Tibial artery (tissue), 4 donors: ENCODE measurements around the gene CTTNBP2.

Experiments
- DNase-seq, 2 donors: peaks; one replicate each; pipeline ENCODE4 v3.0.0-alpha.2; 2019
- H3K27ac ChIP-seq, 2 donors: fragments of 200-600 bp; sonication (generic) in 1 of 2; 1 replicate in 1 of 2; 2 replicates in 1 of 2; pipeline ENCODE4 v1.5.1; 2018 to 2019; ENCODE audit warnings: mild to moderate bottlenecking in 1 of 2
- H3K27me3 ChIP-seq, 2 donors: fragments of 200-600 bp; sonication (generic) in 1 of 2; one replicate each; pipeline versions ENCODE4 v1.5.1 to v1.6.0; 2016 to 2019
- H3K36me3 ChIP-seq, 3 donors: fragments of 200-600 bp; sonication (generic) in 2 of 3; one replicate each; pipeline ENCODE4 v1.5.1; 2016 to 2019; ENCODE audit warnings: mild to moderate bottlenecking in 2 of 3
- H3K4me1 ChIP-seq, 4 donors: fragments of 200-600 bp; sonication (generic) in 2 of 4; 1 replicate in 3 of 4; 2 replicates in 1 of 4; pipeline ENCODE4 v1.5.1; 2016 to 2019
- H3K4me3 ChIP-seq, 2 donors: fragments of 200-600 bp; sonication (generic) in 1 of 2; 1 replicate in 1 of 2; 2 replicates in 1 of 2; pipeline ENCODE4 v1.5.1; 2018 to 2019; ENCODE audit warnings: mild to moderate bottlenecking in 2 of 2
- H3K9me3 ChIP-seq, 3 donors: fragments of 200-600 bp; sonication (generic) in 1 of 3; one replicate each; pipeline ENCODE4 v1.5.1; 2016 to 2019
- intact Hi-C: fragments of 100-400 bp; cut with DNase I; formaldehyde crosslinking; loops from one replicate; pipeline ENCODE4 v1.15.0; 2023; ENCODE audit warnings: low total_unique reads
- TF ChIP-seq, protein P1 (sequence below), 2 experiments: fragments of 200-600 bp in 1 of 2; fragments of 450-650 bp in 1 of 2; IDR thresholded peaks; one replicate each; pipeline ENCODE4 v1.5.1; 2017 to 2019; ENCODE audit warnings: antibody characterized with exemption in 2 of 2, mild to moderate bottlenecking in 1 of 2, moderate library complexity in 1 of 2

CTTNBP2 gene

DNA sequence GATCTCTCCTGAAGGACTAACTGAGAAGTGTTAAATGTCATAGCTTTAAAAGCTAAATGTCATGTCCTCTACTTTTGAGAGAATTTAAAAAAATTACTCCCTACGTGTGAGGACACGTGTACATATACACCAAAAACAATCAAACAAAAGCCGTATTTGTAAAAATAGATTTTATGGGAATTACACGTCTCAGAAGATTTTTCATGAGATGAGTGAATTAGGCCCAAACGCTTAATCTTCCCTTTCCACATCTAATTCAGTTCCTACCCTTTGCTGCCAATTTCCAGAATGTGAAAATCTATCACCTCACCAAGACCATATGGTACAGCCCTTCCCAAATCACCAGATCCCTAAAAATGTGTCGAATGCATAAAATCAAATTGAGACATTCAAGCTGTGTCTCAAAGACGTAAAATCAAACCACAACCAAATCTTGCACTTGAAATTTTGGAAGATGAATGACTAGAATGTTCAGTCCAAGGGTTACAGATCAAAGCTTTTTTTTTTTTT lies 1.0 kb upstream of the CTTNBP2 start:
- DNase-seq, result no peak

GRCh38 chr7:117872561-117873309 lies 506 bp downstream of the CTTNBP2 start:
- H3K27ac ChIP-seq, result peak overlapping the region; percentile 73 to 80
- intact Hi-C loops, result loop anchor here (10.0 kb wide), 1 partner anchor 128 kb away; no protein-coding TSS in a partner anchor
- TF ChIP-seq, protein P1, sequence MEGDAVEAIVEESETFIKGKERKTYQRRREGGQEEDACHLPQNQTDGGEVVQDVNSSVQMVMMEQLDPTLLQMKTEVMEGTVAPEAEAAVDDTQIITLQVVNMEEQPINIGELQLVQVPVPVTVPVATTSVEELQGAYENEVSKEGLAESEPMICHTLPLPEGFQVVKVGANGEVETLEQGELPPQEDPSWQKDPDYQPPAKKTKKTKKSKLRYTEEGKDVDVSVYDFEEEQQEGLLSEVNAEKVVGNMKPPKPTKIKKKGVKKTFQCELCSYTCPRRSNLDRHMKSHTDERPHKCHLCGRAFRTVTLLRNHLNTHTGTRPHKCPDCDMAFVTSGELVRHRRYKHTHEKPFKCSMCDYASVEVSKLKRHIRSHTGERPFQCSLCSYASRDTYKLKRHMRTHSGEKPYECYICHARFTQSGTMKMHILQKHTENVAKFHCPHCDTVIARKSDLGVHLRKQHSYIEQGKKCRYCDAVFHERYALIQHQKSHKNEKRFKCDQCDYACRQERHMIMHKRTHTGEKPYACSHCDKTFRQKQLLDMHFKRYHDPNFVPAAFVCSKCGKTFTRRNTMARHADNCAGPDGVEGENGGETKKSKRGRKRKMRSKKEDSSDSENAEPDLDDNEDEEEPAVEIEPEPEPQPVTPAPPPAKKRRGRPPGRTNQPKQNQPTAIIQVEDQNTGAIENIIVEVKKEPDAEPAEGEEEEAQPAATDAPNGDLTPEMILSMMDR (IDR thresholded peaks at IDR 0.05), result no peak
- H3K4me1 ChIP-seq, result peaks cover 0 to 19% (median 2%) of the 10 kb centered on the region in 4 donors
- no peaks in the 10 kb centered on the region for H3K36me3 ChIP-seq
- peak overlapping the region; percentile 84 to 96 for H3K4me3 ChIP-seq
- no peaks in the 10 kb centered on the region for H3K9me3 ChIP-seq
- DNase-seq, result peak; percentile 34 to 74
- H3K27me3 ChIP-seq, result no peaks in the 10 kb centered on the region

More for the DNA sequence above, 1.0 kb upstream of the CTTNBP2 start:
- Histone ChIP-seq H3K4me3 (no peak overlapping the region), H3K27ac (no peak overlapping the region), H3K36me3 (no peaks in the 10 kb centered on the region), H3K4me1 (peaks cover 0 to 19% (median 2%) of the 10 kb centered on the region in 4 donors), H3K9me3 (no peaks in the 10 kb centered on the region), H3K27me3 (no peaks in the 10 kb centered on the region)
- intact Hi-C loops, result loop anchor here (10.0 kb wide), 1 partner anchor 129 kb away; no protein-coding TSS in a partner anchor
- TF ChIP-seq, protein P1 (IDR thresholded peaks at IDR 0.05), result no peak

- H3K4me1 ChIP-seq, result peaks cover 0 to 19% (median 2%) of the 10 kb centered on the region in 4 donors
- no peaks in the 10 kb centered on the region for H3K36me3 ChIP-seq
- intact Hi-C loops, result loop anchor here (10.0 kb wide), 1 partner anchor 127 kb away; no protein-coding TSS in a partner anchor
- H3K27me3 ChIP-seq, result no peaks in the 10 kb centered on the region
- peak overlapping the region; percentile 73 to 80 for H3K27ac ChIP-seq
- H3K9me3 ChIP-seq, result no peaks in the 10 kb centered on the region
- TF ChIP-seq, protein P1 (IDR thresholded peaks at IDR 0.05), result no peak
- peak; percentile 42 to 67 for DNase-seq
- peak overlapping the region; percentile 84 to 96 for H3K4me3 ChIP-seq
Observed at GRCh38 chr7:117871778-117872538, 1.3 kb downstream of the CTTNBP2 start.

GRCh38 chr7:117871401-117871777 lies 1.9 kb downstream of the CTTNBP2 start:
- no peaks in the 10 kb centered on the region for H3K9me3 ChIP-seq
- TF ChIP-seq, protein P1 (IDR thresholded peaks at IDR 0.05), result no peak
- peak overlapping the region; percentile 84 to 96 for H3K4me3 ChIP-seq
- peak overlapping the region; percentile 73 to 80 for H3K27ac ChIP-seq
- H3K4me1 ChIP-seq, result peaks cover 0 to 19% (median 2%) of the 10 kb centered on the region in 4 donors
- no peak for DNase-seq
- no peaks in the 10 kb centered on the region for H3K27me3 ChIP-seq
- H3K36me3 ChIP-seq, result no peaks in the 10 kb centered on the region
- intact Hi-C loops, result loop anchor here (10.0 kb wide), 1 partner anchor 127 kb away; no protein-coding TSS in a partner anchor

GRCh38 chr7:117870448-117871130 lies 2.7 kb downstream of the CTTNBP2 start:
- DNase-seq, result no peak
- no peaks in the 10 kb centered on the region for H3K27me3 ChIP-seq
- H3K9me3 ChIP-seq, result no peaks in the 10 kb centered on the region
- peaks cover 0 to 19% (median 2%) of the 10 kb centered on the region in 4 donors for H3K4me1 ChIP-seq
- TF ChIP-seq, protein P1 (IDR thresholded peaks at IDR 0.05), result no peak
- no peak overlapping the region for H3K4me3 ChIP-seq
- H3K36me3 ChIP-seq, result no peaks in the 10 kb centered on the region
- intact Hi-C loops, result loop anchor here (10.0 kb wide), 1 partner anchor 126 kb away; no protein-coding TSS in a partner anchor
- H3K27ac ChIP-seq, result peak overlapping the region in 1 of 2 donors; percentile 19
